HepG2 (cell line): ENCODE data around the gene LRIG3. TPM values are rescaled to one million over a fixed set of nuclear protein-coding genes. Genes with fewer than 3 reads are reported as not detected.

Source experiments
- ARID2 ChIP-seq: sonication (generic); formaldehyde crosslinking; IDR thresholded peaks from 2 replicates; pipeline ENCODE4 v1.8.1; 2022; ENCODE audit warnings: mild to moderate bottlenecking, missing genetic modification reagents, borderline replicate concordance
- ATM ChIP-seq: fragments of 450-650 bp; IDR thresholded peaks from 2 replicates; pipeline ENCODE4 v1.7.1; 2017; ENCODE audit warnings: mild to moderate bottlenecking, borderline replicate concordance
- ZFP41 ChIP-seq: sonication (generic); formaldehyde crosslinking; IDR thresholded peaks from 2 replicates; pipeline ENCODE4 v1.4.0; 2020; ENCODE audit warnings: mild to moderate bottlenecking, missing genetic modification reagents, borderline replicate concordance
- ZNF232 ChIP-seq: sonication (generic); formaldehyde crosslinking; IDR thresholded peaks from 2 replicates; pipeline ENCODE4 v1.4.0; 2020; ENCODE audit warnings: missing genetic modification reagents, borderline replicate concordance
- ZNF430 ChIP-seq: sonication (generic); formaldehyde crosslinking; IDR thresholded peaks from 2 replicates; pipeline ENCODE4 v1.9.0; 2021; ENCODE audit warnings: mild to moderate bottlenecking, missing genetic modification reagents
- ZNF562 ChIP-seq: sonication (generic); formaldehyde crosslinking; IDR thresholded peaks from 2 replicates; pipeline ENCODE4 v1.8.0; 2022; ENCODE audit warnings: missing genetic modification reagents, borderline replicate concordance
- ZNF83 ChIP-seq: sonication (generic); formaldehyde crosslinking; IDR thresholded peaks from 2 replicates; pipeline ENCODE4 v1.4.0; 2020; ENCODE audit warnings: missing genetic modification reagents, mild to moderate bottlenecking, borderline replicate concordance
- ZNF891 ChIP-seq: sonication (generic); formaldehyde crosslinking; IDR thresholded peaks from 2 replicates; pipeline ENCODE4 v1.5.0; 2020; ENCODE audit warnings: mild to moderate bottlenecking, missing genetic modification reagents
- ZSCAN30 ChIP-seq: sonication (generic); formaldehyde crosslinking; IDR thresholded peaks from 2 replicates; pipeline ENCODE4 v1.5.0; 2020; ENCODE audit warnings: mild to moderate bottlenecking, missing genetic modification reagents
- polyA plus RNA-seq, 8 experiments: library from polyadenylated mRNA; depleted of rRNA in 3 of 8; stranded (reverse) in 7 of 8; unstranded in 1 of 8; fragments of >200 nt; fragmentation: Illumina TruSeq in 4 of 8; extraction: Trizol in 4 of 8; gene quantifications; 2 replicates each; pipeline versions ENCODE4 v1.2.1 to v1.2.3, GENCODE V29; 2011 to 2016; ENCODE audit warnings: low read depth in 4 of 8, missing spikeins in 1 of 8, mixed read lengths in 1 of 8; ENCODE audit not compliant: insufficient read depth in 1 of 8
- total RNA-seq, 5 experiments: library from RNA; depleted of rRNA; stranded (reverse); fragments of >200 nt; fragmentation: Illumina TruSeq; extraction: Trizol; gene quantifications; 2 replicates each; pipeline ENCODE4 v1.2.3, GENCODE V29; 2016; ENCODE audit warnings: low read depth in 1 of 5
- TF ChIP-seq, protein P1 (sequence below): sonication (generic); formaldehyde crosslinking; conservative IDR thresholded peaks from 2 replicates; pipeline ENCODE4 v1.4.0; 2020; ENCODE audit warnings: missing genetic modification reagents
- TF ChIP-seq, protein P2 (sequence below), 2 experiments: fragments of 450-650 bp in 1 of 2; sonication (generic) in 1 of 2; formaldehyde crosslinking in 1 of 2; IDR thresholded peaks; 2 replicates each; pipeline versions ENCODE4 v1.6.1 to v1.8.0; 2016 to 2022; ENCODE audit warnings: antibody characterized with exemption in 1 of 2, mild to moderate bottlenecking in 1 of 2, missing genetic modification reagents in 1 of 2
- TF ChIP-seq, protein P3 (sequence below): fragments of 450-650 bp; IDR thresholded peaks from 2 replicates; pipeline ENCODE4 v1.6.1; 2017
- TF ChIP-seq, protein P4 (sequence below): sonication (generic); formaldehyde crosslinking; conservative IDR thresholded peaks from 2 replicates; pipeline ENCODE4 v1.5.0; 2020; ENCODE audit warnings: missing genetic modification reagents

LRIG3 gene
- total and polyA plus RNA-seq, 2 of the 13 experiments (the other 11 are each of a cell fraction or from before 2014, with no cell fraction given), result 7.7 to 17.4 TPM

DNA sequence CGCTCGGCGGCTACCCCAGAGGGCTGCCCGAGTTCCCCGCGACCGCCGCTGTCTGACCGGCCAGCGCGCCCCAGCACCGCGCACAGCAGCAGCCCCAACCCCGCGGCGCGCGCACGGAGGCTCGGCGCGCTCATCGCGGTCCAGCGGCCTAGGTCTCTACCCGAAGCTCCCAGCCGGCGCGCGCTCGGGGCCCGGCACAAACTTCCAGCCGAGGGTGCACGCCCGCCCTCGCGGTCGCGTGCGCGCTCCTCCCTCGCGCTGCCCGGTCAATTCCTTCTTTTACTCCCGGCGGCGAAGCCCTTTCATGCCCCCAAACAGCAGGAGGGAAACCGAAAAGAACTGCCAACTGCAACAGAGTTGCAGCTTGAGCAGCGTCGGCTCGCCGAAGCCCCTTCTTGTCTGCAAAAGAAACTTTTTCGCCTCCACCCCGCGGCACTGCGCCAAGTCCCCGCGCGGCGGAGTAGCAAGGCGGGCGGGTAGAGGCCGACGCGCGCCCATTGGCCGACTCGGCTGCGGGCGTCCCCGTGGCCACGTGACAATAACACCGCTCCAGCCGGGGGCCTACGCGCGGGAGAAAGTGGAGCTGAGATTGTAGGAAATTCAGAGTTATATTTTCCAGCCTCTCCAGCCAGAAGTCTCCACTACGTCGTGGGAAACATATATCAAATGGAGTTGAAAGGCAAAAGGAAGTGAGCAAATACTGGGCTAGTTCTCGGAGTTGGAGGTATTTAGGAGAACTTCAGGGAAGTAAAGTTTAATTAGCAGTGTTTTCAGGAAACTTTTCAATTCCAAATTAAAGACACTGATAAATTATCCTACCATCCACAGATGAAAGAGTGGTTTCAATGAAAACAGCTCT, at the start of gene LRIG3 (continued):
- TF ChIP-seq, protein P1, sequence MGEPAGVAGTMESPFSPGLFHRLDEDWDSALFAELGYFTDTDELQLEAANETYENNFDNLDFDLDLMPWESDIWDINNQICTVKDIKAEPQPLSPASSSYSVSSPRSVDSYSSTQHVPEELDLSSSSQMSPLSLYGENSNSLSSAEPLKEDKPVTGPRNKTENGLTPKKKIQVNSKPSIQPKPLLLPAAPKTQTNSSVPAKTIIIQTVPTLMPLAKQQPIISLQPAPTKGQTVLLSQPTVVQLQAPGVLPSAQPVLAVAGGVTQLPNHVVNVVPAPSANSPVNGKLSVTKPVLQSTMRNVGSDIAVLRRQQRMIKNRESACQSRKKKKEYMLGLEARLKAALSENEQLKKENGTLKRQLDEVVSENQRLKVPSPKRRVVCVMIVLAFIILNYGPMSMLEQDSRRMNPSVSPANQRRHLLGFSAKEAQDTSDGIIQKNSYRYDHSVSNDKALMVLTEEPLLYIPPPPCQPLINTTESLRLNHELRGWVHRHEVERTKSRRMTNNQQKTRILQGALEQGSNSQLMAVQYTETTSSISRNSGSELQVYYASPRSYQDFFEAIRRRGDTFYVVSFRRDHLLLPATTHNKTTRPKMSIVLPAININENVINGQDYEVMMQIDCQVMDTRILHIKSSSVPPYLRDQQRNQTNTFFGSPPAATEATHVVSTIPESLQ (CRISPR knock-in tag), result 0 out of 2 replicates have a peak, but pooled peaks have one; percentile 30
- no peak for TF ChIP-seq ZNF562 (CRISPR knock-in tag)
- TF ChIP-seq ZNF430 (CRISPR knock-in tag), result peak; percentile 76; the same call in 1 of the 2 replicates
- TF ChIP-seq, protein P2, sequence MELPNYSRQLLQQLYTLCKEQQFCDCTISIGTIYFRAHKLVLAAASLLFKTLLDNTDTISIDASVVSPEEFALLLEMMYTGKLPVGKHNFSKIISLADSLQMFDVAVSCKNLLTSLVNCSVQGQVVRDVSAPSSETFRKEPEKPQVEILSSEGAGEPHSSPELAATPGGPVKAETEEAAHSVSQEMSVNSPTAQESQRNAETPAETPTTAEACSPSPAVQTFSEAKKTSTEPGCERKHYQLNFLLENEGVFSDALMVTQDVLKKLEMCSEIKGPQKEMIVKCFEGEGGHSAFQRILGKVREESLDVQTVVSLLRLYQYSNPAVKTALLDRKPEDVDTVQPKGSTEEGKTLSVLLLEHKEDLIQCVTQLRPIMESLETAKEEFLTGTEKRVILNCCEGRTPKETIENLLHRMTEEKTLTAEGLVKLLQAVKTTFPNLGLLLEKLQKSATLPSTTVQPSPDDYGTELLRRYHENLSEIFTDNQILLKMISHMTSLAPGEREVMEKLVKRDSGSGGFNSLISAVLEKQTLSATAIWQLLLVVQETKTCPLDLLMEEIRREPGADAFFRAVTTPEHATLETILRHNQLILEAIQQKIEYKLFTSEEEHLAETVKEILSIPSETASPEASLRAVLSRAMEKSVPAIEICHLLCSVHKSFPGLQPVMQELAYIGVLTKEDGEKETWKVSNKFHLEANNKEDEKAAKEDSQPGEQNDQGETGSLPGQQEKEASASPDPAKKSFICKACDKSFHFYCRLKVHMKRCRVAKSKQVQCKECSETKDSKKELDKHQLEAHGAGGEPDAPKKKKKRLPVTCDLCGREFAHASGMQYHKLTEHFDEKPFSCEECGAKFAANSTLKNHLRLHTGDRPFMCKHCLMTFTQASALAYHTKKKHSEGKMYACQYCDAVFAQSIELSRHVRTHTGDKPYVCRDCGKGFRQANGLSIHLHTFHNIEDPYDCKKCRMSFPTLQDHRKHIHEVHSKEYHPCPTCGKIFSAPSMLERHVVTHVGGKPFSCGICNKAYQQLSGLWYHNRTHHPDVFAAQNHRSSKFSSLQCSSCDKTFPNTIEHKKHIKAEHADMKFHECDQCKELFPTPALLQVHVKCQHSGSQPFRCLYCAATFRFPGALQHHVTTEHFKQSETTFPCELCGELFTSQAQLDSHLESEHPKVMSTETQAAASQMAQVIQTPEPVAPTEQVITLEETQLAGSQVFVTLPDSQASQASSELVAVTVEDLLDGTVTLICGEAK (IDR thresholded peaks at IDR 0.05), result no peak
- TF ChIP-seq, protein P2 (CRISPR knock-in tag; IDR thresholded peaks at IDR 0.05), result peak; percentile 47; the same call in 1 of the 2 replicates
- peak; percentile 74; the same call in 1 of the 2 replicates for TF ChIP-seq ZNF891 (CRISPR knock-in tag)
- TF ChIP-seq ARID2 (CRISPR knock-in tag), result peak; percentile 69; the same call in 1 of the 2 replicates
- TF ChIP-seq ZNF83 (CRISPR knock-in tag), result peak; percentile 29; the same call in 1 of the 2 replicates
- no peak for TF ChIP-seq ATM
- TF ChIP-seq ZFP41 (CRISPR knock-in tag), result no peak
- TF ChIP-seq ZSCAN30 (CRISPR knock-in tag), result no peak
- TF ChIP-seq, protein P3, sequence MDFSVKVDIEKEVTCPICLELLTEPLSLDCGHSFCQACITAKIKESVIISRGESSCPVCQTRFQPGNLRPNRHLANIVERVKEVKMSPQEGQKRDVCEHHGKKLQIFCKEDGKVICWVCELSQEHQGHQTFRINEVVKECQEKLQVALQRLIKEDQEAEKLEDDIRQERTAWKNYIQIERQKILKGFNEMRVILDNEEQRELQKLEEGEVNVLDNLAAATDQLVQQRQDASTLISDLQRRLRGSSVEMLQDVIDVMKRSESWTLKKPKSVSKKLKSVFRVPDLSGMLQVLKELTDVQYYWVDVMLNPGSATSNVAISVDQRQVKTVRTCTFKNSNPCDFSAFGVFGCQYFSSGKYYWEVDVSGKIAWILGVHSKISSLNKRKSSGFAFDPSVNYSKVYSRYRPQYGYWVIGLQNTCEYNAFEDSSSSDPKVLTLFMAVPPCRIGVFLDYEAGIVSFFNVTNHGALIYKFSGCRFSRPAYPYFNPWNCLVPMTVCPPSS, result no peak
- no peak for TF ChIP-seq ZNF232 (CRISPR knock-in tag)
- TF ChIP-seq, protein P4, sequence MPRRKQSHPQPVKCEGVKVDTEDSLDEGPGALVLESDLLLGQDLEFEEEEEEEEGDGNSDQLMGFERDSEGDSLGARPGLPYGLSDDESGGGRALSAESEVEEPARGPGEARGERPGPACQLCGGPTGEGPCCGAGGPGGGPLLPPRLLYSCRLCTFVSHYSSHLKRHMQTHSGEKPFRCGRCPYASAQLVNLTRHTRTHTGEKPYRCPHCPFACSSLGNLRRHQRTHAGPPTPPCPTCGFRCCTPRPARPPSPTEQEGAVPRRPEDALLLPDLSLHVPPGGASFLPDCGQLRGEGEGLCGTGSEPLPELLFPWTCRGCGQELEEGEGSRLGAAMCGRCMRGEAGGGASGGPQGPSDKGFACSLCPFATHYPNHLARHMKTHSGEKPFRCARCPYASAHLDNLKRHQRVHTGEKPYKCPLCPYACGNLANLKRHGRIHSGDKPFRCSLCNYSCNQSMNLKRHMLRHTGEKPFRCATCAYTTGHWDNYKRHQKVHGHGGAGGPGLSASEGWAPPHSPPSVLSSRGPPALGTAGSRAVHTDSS (CRISPR knock-in tag), result no peak
